GM21576 (cell line): ENCODE measurements around the gene USP6.
"Not testable (repeated sequence)": the region's sequence is repeated elsewhere in the genome, so short reads cannot be mapped to it uniquely, and the experiment has no call there.

Source experiments
- ATAC-seq: cut with Tn5 transposase; IDR thresholded peaks from one replicate; pipeline ENCODE4 v1.9.1; 2021; ENCODE audit warnings: mild to moderate bottlenecking, moderate library complexity; ENCODE audit not compliant: unreplicated experiment

The USP6 gene

DNA sequence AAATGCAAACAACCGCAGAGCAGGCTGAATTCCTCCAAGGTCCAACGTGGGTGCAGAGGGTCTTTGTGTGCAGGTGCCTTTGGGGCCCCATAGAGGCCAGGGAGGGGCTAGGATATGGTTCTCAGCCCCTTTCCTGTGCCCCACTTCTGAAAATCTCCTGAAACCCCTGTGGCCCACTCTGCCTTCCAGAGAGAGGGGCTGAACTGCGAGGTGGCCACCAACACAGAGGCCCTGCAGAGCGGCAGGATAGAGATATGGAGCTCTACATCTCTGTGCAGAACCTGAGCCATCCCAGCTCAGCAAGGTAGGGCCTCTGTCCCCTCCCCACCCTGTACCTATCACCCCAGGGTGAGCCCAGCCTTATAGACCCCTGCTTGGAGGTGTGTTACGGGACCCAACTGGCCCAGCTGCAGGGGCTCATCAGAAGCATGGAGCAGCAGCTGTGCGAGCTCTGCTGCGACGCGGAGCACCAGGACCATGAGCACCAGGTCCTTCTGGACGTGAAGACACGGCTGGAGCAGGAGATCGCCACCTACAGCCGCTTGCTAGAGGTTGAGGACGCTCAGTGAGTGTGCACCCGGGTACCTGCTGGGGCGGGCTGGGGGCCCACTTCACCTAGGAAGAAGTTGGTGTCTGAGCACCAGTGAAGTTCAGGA is 5.5 kb downstream of the USP6 start:
- no peak for ATAC-seq

DNA sequence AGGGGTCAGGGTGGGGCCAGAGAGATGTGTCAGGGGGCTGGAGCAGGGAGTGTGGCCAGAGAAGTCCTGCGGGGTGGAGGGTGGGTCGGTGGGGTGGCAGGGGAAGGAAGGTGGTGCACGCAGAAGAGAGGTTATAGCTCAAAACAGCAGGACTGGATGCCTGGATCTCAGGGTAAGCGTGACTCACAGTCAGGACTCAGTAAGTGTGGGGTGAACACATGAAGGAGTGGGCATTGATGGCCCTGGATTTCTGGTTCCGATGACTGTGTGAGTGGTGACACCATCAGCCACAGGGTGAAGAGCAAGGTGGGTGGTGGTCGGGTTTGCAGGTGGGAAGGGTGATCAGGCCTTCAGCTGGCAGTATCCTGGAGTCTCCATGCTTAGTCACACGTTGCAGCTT is 6.2 kb downstream of the USP6 start:
- ATAC-seq, result not testable (repeated sequence)

DNA sequence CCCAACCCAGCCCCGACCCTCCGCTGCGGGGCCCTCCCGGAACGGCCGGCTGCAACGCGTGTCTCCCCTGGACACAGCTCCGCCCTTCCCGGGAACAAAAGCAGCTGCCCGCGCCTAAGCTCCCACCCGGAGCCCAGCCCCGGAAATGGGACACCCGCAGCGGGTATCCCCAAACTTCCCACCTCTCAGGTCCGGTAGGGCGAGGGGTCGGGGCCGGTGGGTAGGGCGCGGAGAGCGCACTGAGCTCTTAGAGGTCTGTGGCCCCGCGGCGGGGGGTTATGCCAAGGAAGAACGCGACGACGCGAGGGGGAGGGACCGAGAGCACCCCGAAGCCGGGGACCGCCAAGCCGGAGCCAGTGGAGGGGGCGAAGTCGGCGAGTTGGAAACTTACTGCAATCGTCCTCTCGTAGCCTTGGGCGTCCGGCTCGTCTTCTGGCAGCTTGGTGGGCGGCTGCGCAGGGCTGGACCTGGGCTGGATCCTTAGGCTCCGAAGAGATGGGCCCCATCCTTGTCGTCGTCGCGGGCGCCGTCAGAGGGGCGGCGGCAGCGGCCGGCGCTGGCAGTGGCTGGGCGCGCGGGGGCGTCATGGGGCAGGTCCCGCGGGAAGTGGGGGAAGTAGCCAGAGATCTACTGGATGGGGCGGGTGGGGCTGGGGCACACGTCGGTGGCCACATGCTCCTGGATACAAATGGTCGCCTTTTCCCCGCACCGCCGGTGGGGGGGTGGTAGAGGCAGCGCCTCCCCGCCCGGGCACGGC is 6.9 kb downstream of the USP6 start:
- ATAC-seq, result no peak

DNA sequence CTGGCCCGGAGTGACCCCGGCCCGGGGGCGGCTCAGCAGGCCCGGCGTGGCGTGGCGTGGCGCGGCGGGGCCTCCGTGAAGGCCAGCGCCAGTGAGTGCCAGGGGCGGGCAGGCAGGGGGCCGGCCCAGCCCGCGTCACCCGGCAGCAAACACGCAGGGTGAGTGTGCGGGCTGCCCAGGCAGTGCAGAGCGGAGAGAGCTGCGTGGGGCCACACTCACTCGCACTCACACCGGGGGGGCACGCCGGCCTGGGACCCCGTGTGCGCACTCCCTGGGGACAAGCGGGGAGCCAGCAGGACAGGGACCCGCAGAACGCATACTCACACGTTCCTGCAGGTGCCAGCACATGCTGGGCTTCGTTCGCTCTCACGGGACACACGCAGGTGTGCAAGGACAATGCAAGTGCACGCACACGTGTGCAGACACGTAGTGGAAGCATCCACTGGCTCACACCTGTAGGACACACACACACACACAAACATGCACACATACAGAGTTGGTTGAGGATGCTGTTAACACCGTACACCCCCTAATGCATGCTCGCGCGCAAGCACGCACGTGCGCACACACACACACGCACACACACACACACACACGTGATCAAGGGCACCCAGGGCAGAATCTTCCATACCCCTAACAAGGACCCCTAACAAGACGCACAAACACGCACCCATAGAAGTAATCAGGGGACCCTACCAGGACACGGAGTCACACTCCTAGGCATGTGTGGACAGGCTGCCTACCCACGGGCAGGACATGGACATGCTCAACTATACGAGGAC is 7.7 kb downstream of the USP6 start:
- ATAC-seq, result no peak

DNA sequence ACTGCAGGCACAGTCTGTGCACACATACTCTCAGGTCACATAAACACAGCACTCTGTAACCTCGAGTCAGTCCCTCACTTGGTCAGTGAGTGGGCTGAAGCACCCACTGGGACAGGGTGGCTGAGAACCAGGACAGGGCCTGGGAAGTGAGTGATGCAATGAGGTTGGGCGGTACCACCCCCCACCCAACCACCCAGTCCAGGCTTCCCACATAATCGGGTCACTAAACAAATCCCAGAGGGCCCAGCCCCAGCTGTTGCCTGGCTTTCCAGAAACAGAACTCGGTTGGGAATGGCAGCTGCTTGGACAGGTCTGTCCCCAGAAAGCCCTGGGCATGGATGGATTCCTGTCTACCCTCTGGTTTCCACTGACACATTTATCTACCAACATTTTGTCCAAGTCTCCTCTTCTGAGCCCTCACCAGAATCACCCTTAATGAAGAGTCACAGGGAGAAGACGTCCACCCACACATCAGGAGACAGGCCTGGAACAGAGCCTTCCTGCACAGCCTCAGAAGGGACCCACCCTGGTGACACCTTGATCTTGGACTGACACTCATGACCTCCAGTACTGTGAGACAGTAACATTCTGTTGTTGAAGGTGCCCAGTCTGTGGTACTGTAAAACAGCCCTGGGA is 8.4 kb downstream of the USP6 start:
- not testable (repeated sequence) for ATAC-seq

DNA sequence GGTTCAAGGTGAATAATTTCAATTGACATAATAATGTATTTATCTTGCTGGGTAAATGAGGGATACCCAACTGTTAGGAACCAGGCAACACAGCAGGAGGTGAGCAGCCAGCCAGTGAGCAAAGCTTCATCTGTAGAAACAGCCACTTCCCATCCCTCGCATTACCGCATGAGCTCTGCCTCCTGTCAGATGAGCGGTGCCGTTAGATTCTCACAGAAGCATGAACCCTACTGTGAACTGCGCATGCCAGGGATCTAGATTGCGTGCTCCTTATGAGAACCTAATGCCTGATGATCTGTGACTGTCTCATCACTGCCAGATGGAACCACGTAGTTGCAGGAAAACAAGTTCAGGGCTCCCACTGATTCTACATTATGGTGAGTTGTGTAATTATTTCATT is 9.1 kb downstream of the USP6 start:
- not testable (repeated sequence) for ATAC-seq

DNA sequence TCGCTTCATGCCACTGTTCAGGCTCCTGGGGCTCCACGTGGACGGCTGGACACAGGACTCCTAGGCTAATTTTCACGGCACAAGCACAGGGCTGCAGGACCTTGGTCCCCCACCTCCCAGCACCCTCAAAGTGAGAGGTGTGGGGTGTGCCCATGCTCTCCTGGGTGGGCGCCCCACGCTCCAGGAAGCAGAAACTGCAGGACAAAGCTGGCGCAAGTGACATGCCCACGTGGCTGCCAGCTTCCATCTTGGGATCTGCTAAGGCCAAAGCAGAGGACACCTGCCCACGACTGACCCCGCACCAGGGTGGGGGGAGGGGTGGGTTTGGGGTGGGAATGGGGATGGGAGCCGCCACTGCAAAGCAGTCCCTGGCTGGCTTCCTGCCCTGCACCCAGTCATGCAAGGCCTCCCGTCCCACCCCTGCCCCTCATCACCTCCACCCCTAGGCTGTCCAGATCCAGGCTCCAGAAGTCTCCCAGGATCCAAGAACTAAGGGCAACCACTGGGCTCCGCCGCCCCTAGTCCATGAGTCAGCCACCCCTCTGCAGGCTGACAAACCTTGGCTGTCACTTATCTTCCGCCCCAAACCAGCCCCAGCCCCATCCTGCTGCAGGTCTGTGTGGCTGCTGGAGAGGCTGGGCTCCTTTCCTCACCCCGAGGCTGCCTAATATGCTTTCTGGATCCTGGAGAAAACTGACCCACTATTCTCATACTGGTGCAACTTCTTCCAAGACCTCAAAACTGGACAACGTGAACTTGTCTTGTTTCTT is 11.1 kb downstream of the USP6 start:
- no peak for ATAC-seq

DNA sequence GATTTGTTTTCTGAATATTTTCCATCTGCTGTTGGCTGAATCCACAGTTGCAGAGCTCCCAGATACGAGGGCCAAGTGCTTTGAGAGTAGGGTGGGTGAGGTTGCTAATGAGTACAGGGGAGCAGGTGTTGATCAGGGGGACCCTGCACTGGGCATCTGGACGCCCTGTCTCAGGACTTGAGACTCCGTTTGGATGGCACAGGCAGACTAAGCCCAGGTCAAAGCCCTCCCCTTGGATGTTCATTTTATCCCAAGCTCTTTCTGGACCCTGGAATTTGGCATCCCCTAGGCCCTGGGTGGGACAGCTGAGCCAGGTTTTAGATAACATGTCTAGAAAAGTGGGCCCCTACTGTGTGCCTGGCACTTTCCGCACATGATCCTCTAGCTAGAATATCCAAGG is 12.1 kb downstream of the USP6 start:
- no peak for ATAC-seq

DNA sequence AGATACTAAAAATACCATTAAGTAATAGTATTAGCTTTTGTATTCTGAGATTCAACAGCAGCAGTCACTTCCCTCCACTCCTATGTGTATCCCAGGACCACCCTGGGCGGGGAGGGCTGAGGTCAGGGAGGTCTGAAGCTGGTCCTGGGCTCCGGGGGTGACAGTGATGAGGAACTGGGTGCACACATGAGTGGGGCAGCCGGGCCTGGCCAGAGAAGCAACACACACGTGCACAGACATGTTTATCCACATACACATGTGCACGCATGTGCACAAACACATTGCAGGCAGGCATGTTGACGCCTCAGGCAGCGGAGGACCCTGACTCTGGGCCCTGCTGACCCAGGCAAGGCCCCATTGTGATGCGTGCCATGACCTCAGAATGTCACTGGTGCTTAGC is 12.6 kb downstream of the USP6 start:
- ATAC-seq, result not testable (repeated sequence)

DNA sequence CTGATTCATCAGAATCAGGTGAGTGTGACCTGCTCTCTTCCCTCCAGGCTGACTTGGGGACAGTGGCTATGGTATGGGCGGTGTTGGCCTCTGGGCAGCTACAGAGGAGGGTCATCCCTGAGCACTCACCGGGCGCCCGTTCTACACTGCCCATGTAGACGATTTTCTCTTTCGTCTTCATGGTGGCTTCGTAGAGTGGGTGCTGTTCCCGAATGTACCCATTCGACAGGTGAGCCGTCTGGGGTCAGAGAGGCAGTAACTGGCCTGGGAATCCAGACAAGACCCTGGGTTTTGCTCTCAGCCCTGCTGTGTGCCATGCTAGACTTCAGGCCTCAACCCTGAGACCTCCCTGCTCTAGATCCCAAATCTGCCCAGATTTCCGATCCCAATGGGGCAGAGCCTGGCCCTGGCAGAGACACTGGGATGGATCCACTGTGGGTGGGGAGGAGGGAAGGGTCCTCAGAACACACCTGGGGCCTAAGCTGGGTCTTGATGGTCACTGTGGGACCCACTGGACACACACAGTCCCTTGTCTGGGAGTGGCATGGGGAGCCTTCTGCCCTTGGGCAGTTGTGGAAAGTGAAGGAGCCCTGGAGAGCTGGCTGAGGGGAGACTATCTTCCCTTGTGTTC is 13.2 kb downstream of the USP6 start:
- no peak for ATAC-seq

DNA sequence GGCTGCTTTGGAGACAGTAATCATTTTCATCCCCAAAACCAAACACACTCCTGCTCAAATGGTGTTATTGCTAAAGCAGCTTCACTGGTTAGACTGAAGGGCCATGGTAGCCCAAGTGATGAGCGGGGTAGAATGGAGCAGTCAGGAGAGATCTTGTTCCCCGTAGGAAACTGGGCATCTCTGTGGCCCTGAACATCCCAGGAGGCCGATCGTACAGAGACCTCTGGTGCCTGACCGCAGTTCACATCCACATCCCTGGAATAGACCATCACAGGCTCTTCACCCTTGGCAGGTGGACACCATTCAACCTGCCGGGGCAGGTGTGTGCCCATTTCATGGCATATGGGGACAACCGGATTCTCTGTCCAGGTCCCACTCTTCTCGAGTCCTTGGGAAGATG is 13.9 kb downstream of the USP6 start:
- ATAC-seq, result not testable (repeated sequence)

DNA sequence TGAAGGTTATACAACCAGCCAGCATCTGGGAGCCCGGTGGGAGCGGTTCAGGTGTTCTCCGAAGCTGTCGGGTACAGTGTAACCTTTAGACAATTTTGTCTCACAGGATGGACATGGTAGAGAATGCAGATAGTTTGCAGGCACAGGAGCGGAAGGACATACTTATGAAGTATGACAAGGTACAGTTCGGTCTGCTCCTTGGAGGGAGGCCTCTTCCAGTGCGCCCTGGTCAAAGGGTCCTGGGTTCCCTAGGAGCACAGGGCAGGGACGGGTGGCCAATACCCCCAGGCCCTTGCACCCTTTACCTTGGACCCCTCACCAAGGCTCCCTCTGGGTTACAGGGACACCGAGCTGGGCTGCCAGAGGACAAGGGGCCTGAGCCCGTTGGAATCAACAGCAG is 14.4 kb downstream of the USP6 start:
- not testable (repeated sequence) for ATAC-seq

DNA sequence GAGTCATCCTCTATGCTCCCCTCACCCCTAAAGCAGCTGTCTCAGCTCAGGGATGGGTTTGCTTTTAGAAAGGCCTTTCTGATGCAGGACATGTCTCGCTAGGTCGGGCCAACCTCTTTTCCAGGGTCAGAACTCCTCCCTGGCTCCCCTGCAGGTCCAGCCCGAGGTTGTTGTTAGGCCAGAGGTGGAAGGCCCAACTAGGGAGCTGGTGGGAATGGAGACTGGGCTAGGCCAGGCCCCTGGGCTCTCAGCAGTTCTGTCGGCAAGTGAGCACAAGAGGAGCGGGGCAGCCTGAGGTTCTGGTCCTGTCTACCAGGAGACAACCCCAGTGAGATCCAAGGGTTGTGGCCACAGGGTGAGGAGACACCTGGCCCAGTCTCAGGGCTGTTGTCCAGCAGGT is 14.9 kb downstream of the USP6 start:
- not testable (repeated sequence) for ATAC-seq

DNA sequence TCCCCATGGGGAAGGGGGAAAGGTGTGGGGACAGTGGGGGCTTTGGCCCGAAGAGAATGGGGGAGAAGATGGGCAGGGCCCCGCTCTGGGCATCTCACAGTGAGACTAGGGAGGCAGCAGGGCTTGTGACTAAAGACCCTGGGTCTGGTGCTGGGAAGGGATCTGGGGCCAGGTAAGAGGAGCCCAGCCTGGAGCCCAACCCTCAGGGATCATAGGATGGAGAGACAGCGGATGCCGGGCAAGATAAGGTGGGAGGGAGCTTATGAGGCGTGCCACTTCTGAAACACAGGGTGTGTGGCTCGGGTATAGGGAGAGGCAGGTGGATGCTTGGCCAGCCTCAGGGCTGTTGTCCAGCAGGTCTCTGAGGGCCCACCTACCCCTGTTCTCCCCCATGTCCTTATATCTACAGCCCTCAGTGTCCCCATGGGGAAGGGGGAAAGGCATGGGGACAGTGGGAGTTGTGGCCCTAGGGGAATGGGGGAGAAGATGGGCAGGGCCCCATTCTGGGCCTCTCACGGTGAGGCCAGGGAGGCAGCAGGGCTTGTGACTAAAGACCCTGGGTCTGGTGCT is 15.4 kb downstream of the USP6 start:
- no peak for ATAC-seq

DNA sequence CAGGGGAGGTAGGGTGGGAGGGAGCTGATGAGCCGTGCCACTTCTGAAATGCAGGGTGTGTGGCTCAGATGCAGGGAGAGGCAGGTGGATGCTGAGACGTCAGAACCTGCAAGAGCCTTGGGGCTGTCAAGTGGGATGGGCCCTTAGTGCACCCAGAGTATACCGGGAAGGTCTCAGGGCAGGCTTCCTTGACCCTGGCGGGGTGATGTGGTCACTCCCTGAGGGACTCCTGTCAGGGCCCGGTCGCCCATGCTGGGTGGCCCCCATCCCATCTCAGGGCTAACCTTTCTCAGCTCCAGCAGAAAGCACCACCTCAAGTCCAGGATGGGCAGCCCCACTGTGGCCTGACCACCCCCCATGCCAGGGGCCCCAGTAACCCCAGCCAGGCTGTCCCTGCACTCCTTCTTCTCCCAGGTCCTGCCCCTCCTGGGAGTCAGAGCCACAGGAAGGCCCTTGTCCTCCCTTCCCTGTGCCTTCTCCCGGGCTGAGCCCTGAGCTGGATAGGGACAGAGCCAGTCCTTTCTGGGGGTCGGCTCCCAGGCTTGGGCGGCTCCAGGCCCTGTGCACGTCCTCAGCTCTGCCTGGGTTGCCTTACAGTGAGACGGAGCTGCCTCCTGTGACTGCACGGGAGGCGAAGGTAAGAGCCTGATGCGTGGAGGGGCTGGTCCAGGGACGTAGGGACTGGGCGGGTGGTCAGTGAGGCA is 16.1 kb downstream of the USP6 start:
- ATAC-seq, result not testable (repeated sequence)

DNA sequence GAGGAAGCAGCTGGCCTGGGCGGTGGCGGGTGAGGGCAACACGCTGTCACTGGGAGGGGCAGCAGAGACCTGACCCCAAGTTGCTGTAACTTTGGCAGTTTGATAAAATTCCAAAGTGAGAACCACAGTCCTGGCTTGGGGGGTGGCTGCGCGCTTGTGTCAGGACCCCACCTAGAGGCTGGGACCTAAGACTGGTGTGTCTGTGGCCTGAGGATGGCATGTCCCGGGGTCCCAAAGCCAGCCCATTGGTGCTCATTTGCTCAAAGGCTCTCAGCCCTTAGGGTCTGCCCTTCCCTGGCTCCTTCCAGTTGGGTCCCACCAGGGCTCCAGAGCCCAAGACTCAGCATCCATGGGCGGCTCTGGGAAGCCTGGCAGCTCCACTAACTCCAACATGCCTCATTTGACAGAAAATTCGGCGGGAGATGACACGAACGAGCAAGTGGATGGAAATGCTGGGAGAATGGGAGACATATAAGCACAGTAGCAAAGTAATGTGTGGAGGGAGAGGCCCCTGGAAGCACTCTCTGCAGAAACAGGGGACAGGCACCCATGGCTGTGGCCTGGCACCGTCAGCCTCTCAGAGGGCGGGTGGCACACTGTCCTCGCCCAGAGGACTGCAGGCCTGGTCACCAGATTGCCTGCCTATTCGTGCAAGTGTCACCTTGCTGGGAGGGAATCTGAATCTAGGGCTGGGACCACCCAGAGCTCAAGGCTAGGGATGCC is 16.8 kb downstream of the USP6 start:
- ATAC-seq, result not testable (repeated sequence)

DNA sequence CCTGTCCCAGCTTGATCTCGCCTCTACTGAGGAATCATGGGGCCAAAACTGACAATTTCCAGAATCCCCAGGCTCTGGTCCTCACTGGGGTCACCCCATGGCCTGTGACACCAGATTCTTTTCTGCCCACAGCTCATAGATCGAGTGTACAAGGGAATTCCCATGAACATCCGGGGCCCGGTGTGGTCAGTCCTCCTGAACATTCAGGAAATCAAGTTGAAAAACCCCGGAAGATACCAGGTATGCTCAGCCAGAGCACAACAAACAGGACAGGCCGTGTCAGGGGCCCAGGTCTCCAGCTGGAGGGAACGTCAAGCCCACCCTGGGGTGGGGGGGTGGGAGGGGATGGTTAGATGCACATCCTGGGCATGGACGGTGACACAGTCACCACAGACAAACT is 17.5 kb downstream of the USP6 start:
- no peak for ATAC-seq

DNA sequence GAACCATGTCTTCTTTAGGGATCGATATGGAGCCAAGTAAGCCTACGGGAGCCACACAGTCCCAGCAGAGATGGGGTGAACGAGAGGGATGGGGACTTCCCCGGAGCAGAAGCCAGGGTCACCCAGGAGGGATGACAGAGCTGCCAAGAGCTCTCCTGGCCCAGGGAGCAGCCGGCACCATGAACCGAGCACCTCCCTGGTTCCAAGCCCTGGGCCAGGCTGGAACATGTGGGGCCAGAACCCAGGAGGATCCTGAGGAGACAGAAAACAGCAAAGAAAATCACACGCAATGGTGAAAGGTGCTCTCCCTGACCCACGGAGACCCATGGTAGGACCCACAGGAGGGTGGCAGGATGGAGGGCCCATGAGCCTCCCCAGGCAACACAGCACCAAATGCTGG is 18.1 kb downstream of the USP6 start:
- ATAC-seq, result not testable (repeated sequence)
